IPS-20b (cell line): ENCODE data around the gene TPP1.

ENCODE experiments used
- H3K27ac ChIP-seq: one replicate; pipeline ENCODE4 v1.5.1; 2013; ENCODE audit warnings: low read length
- H3K27me3 ChIP-seq: 2 replicates; pipeline ENCODE4 v1.6.1; 2013; ENCODE audit warnings: mild to moderate bottlenecking, low read length, inconsistent platforms; ENCODE audit not compliant: insufficient read depth
- H3K36me3 ChIP-seq: 2 replicates; pipeline ENCODE4 v1.6.1; 2013; ENCODE audit warnings: low read depth, mild to moderate bottlenecking, inconsistent platforms, low read length, moderate library complexity; ENCODE audit not compliant: insufficient read depth
- H3K4me1 ChIP-seq: 2 replicates; pipeline ENCODE4 v1.6.1; 2013; ENCODE audit warnings: mild to moderate bottlenecking, control low read depth, inconsistent platforms, low read length, moderate library complexity; ENCODE audit not compliant: insufficient read depth
- H3K4me3 ChIP-seq: 2 replicates; pipeline ENCODE4 v1.5.1; 2013; ENCODE audit warnings: mild to moderate bottlenecking, low read length, inconsistent platforms
- H3K9ac ChIP-seq: 2 replicates; pipeline ENCODE4 v1.6.1; 2013; ENCODE audit warnings: low read depth, mild to moderate bottlenecking, inconsistent platforms, low read length, moderate library complexity
- H3K9me3 ChIP-seq: 2 replicates; pipeline ENCODE4 v1.6.1; 2013; ENCODE audit warnings: mild to moderate bottlenecking, low read depth, low read length, inconsistent platforms; ENCODE audit not compliant: insufficient read depth

Gene TPP1

DNA sequence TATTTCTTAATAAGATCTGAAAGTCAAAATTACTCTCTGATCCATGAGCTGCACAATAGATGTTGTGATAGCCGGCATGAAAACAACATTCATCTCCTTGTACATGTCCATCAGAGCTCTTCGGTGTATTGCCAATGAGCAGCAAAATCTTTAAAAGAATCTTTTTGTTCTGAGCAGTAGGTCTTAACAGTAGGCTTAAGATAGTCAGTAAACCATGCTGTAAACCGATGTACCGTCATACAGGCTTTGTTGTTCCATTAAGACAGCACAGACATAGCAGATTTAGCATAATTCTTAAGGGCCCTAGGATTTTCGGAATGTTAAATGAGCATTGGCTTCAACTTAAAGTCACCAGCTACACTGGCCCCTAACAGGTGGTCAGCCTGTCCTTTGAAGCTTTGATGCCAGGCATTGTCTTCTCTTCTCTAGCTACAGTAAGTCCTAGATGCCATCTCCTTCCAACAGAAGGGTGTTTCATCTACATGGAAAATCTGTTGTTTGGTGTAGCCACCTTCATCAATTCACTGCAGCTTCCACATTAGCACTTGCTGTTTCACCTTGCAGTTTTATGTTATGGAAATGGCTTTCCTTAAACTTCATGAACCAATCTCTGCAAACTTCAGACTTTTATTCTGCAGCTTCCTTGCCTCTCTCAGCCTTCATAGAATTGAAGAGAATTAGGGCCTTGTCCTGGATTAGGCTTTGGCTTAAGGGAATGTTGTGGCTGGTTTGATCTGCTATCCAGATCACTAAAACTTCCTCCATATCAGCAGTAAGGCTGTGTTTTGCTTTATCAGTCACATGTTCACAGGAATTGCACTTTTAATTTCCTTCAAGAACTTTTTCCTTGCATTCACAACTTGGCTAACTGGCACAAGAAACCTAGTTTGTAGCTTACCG, 44.2 kb downstream of the TPP1 start:
- no peak overlapping the region for H3K4me3 ChIP-seq
- H3K27me3 ChIP-seq: no peaks in the 10 kb centered on the region
- H3K36me3 ChIP-seq: no peaks in the 10 kb centered on the region
- no peak overlapping the region for H3K9ac ChIP-seq
- H3K9me3 ChIP-seq: no peaks in the 10 kb centered on the region
- no peaks in the 10 kb centered on the region for H3K4me1 ChIP-seq
- no peak overlapping the region for H3K27ac ChIP-seq

DNA sequence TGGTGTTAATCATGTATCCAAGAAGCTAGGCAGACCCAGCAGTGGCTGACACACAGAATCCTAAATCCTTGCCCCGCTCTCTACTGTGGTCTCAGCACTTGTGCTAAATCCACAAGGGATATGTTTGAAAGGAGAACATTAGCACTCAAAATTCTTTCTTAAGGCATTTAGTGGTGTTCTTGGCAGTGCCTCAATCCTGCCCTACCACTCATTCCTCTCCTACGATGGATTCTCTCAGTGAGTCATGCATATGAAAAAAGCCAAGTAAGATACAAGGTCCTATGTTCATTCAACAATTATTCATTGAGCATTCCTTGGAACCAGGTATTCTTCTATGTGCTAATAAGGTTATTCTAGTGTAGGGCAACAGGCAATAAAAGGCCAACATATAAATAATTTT, 47.0 kb downstream of the TPP1 start:
- no peak overlapping the region for H3K27ac ChIP-seq
- H3K4me1 ChIP-seq: peaks cover 2% of the 10 kb centered on the region; the same call in 1 of the 2 replicates
- no peaks in the 10 kb centered on the region for H3K9me3 ChIP-seq
- no peaks in the 10 kb centered on the region for H3K36me3 ChIP-seq
- no peak overlapping the region for H3K9ac ChIP-seq
- H3K27me3 ChIP-seq: no peaks in the 10 kb centered on the region
- H3K4me3 ChIP-seq: no peak overlapping the region

DNA sequence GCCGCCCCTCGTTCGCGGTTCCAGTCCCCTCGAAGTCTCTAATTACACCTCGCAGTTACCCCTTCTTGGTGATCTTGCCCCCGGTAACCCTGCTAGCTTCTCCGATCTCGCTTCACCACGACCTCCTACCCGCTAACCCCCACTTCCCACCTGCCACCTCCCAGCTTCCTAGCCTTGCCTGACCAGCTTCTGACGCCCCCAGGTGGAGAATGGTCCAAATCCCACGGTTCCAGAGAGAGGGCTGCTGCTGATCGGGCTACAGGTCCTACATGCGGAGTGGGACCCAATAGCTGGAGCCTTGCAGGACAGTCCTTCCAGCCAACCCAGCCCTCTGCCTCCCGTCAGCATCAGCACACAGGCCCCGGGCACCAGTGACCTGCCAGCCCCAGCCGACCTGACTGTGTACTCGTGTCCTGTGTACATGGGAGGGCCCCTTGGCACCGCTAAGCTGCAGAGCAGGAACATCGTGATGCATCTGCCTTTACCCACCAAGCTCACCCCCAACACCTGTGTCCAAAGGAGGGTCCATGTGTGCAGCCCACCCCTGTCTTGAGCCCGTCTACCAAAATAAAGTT, 47.7 kb downstream of the TPP1 start:
- Histone ChIP-seq H3K4me3 (no peak overlapping the region), H3K27ac (no peak overlapping the region), H3K27me3 (no peaks in the 10 kb centered on the region), H3K9ac (no peak overlapping the region), H3K36me3 (no peaks in the 10 kb centered on the region), H3K9me3 (no peaks in the 10 kb centered on the region), H3K4me1 (peaks cover 2% of the 10 kb centered on the region; the same call in 1 of the 2 replicates)

DNA sequence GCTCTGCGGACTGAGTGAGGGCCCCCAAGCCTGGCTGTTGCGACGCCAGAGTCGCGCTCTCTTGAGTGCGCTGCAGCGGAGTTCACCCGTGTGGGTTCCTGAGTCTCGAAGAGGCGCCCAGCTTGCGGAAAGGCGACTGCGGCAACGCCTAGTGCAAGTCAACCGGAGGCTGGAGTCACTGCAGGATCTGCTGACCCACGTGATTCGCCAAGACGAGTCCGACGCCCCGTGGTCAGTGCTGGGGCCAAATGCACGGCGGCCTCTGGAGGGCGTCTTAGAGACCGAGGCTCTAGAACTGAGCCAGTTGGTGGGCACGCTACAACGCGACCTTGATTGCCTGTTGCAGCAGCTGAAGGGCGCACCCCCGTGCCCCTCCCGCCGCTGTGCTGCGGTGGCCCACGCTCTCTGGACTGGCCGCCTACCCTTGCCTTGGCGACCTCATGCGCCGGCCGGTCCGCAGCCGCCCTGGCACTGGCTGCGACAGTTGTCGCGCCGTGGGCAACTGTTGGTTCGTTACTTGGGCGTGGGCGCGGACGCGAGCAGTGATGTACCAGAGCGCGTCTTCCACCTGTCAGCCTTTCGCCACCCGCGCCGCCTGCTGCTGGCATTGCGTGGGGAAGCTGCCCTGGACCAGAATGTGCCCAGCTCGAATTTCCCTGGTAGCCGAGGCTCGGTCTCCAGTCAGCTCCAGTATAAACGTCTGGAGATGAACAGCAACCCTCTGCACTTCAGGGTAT, 48.4 kb downstream of the TPP1 start:
- Histone ChIP-seq H3K9me3 (no peaks in the 10 kb centered on the region), H3K36me3 (no peaks in the 10 kb centered on the region), H3K4me3 (no peak overlapping the region)

GRCh38 chr11:6569706-6570105, 49.5 kb downstream of the TPP1 start:
- peaks cover 2% of the 10 kb centered on the region; the same call in 1 of the 2 replicates for H3K4me1 ChIP-seq
- H3K27me3 ChIP-seq: no peaks in the 10 kb centered on the region
- H3K27ac ChIP-seq: no peak overlapping the region
- no peaks in the 10 kb centered on the region for H3K36me3 ChIP-seq
- no peak overlapping the region for H3K4me3 ChIP-seq
- H3K9ac ChIP-seq: no peak overlapping the region
- no peaks in the 10 kb centered on the region for H3K9me3 ChIP-seq

More for the DNA sequence above, 48.4 kb downstream of the TPP1 start:
- H3K4me1 ChIP-seq: peaks cover 2% of the 10 kb centered on the region; the same call in 1 of the 2 replicates
- H3K27ac ChIP-seq: no peak overlapping the region
- H3K9ac ChIP-seq: no peak overlapping the region
- no peaks in the 10 kb centered on the region for H3K27me3 ChIP-seq

DNA sequence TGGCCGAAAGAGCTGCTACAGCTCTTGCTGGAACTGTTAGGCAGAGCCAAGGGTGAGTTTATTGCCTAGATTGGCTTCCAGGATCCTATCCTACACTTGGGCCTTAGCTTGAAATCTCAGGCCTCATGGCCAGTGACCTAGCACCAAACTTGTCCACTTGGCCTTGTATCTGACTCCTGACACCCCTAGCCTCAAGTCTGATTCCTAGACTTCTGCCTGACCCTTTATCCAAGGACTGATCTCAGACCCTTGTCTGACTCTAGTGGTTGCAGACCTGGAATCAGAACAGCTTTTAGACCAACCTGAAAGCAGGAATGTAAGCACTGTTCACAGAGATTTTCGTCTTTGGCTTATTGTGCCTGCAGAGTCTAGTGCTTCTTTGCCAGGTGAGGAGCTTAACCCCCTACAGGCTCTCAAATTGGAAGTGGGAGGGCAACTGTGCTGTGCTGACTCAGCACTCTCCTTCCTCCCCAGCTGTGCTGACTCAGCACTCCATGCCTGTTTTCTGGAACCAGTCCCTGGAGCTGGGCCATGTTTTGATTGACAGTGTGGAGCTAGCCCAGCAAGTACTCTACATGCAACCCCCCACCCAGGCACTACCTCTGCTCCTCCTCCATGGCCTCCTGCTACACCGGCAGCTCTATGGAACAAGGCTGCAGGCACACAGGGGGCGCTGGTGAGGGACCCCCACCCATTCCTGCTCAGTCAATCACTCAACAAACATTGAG, 50.9 kb downstream of the TPP1 start:
- Histone ChIP-seq H3K27ac (no peak overlapping the region), H3K27me3 (no peaks in the 10 kb centered on the region), H3K9ac (peak overlapping the region; percentile 42; the same call in 1 of the 2 replicates), H3K4me1 (peaks cover 2% of the 10 kb centered on the region; the same call in 1 of the 2 replicates), H3K36me3 (no peaks in the 10 kb centered on the region), H3K9me3 (no peaks in the 10 kb centered on the region), H3K4me3 (no peak overlapping the region)

DNA sequence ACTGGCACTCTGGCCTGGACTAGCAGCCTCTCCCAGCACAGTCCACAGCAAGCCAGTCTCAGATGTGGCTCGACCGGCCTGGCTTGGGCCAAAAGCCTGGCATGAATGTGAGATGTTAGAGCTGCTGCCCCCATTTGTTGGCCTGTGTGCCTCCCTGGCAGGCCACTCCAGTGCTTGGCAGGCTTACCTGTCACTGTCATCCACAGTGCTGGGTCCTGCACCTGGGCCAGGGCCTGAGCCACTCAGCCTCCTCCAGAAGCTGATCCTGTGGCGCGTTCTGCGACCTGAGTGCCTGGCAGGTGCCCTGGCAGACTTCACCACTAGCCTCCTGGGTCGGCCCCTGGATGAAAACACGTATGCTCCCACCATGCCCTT, 51.9 kb downstream of the TPP1 start:
- no peak overlapping the region for H3K4me3 ChIP-seq
- H3K27me3 ChIP-seq: no peaks in the 10 kb centered on the region
- H3K4me1 ChIP-seq: peaks cover 2% of the 10 kb centered on the region; the same call in 1 of the 2 replicates
- H3K9ac ChIP-seq: no peak overlapping the region
- no peaks in the 10 kb centered on the region for H3K36me3 ChIP-seq
- no peaks in the 10 kb centered on the region for H3K9me3 ChIP-seq
- no peak overlapping the region for H3K27ac ChIP-seq

DNA sequence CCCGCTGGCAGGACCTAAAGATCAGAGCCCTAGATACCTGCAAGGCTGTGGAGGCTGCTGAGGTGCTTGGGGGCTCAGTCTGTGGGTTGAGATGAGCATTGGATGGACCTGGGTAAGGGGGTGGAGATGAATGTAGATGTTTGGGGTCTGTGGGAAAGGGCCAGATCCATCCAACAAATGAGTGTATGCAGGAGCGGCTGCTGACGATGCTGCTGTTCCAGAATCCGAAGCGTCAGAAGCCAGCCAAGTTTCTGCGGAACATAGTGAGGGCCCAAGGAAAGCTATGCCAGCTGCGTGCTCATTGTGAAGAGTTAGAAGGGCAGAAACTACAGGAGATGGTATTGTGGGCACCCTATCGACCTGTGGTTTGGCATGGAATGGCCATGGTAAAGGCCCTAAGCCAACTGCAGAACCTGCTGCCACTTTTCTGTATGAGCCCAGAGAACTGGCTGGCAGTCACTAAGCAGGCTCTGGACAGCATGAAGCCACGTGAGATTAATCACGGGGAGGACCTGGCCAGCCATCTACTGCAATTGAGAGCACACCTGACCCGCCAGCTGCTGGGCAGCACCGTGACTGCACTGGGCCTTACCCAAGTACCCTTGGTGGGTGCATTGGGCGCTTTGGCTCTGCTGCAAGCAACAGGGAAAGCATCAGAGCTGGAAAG, 52.4 kb downstream of the TPP1 start:
- Histone ChIP-seq H3K27ac (no peak overlapping the region), H3K9me3 (no peaks in the 10 kb centered on the region), H3K36me3 (no peaks in the 10 kb centered on the region), H3K27me3 (no peaks in the 10 kb centered on the region), H3K4me3 (no peak overlapping the region), H3K4me1 (peaks cover 2% of the 10 kb centered on the region; the same call in 1 of the 2 replicates), H3K9ac (no peak overlapping the region)

DNA sequence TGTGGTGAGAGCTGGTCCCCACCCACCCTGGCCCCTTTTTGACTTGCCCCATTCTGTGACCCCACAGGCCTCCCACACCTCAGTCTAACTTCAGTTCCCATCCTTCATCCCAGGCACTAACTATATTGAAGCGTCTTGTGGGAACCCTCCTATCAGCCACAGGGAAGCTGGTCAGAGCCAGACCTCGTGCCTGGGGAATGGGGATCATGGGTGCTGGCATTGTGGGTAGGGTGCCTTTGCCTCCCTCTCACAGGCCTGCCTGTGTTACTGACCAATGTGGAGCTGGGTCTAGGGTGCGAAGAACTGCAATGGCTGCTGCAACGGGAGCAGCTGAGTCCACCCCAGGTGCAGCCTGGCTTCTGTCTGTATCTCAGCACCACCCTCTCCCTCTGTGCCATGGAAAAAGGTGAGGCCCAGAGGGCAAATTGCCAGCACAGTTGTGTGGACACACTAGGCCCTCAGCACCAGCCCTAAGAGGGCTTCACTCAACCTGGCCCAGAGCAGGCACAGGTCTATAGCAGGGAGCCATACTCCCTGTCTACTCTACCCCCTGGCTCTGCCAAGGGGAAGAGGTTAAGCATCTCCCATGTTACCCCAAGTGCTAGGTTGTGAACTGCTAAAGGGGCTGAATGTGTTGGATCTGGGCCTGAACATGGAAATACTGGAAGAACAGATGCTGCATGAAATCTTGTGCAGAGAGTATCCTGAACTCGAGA, 53.1 kb downstream of the TPP1 start:
- H3K4me1 ChIP-seq: peaks cover 2% of the 10 kb centered on the region; the same call in 1 of the 2 replicates
- H3K4me3 ChIP-seq: no peak overlapping the region
- no peak overlapping the region for H3K9ac ChIP-seq
- no peak overlapping the region for H3K27ac ChIP-seq
- no peaks in the 10 kb centered on the region for H3K9me3 ChIP-seq
- H3K27me3 ChIP-seq: no peaks in the 10 kb centered on the region
- H3K36me3 ChIP-seq: no peaks in the 10 kb centered on the region

- Histone ChIP-seq H3K36me3 (no peaks in the 10 kb centered on the region), H3K27ac (no peak overlapping the region), H3K4me1 (peaks cover 2% of the 10 kb centered on the region; the same call in 1 of the 2 replicates), H3K4me3 (no peak overlapping the region), H3K9me3 (no peaks in the 10 kb centered on the region), H3K9ac (peak overlapping the region; percentile 10; the same call in 1 of the 2 replicates), H3K27me3 (no peaks in the 10 kb centered on the region)
These were observed 53.9 kb downstream of the TPP1 start for GRCh38 chr11:6565325-6565724.
